Bronchial epithelial cell (primary cell): ENCODE data around the gene NR3C1. TPM values are rescaled to one million over a fixed set of nuclear protein-coding genes. Genes with fewer than 3 reads are reported as not detected.

Experiments
- DNase-seq: peaks from one replicate; pipeline ENCODE4 v3.0.0-alpha.2; 2010; ENCODE audit warnings: low read depth
- FAIRE-seq: peaks from 2 replicates; lab custom pipeline; 2011; peaks lifted over from hg19 to GRCh38; lab: Jason Lieb, UNC
- H3K27me3 ChIP-seq: 2 replicates; pipeline ENCODE4 v1.5.1; 2011; ENCODE audit warnings: low read length; ENCODE audit not compliant: control insufficient read depth, insufficient read depth
- H3K36me3 ChIP-seq: 2 replicates; pipeline ENCODE4 v1.5.1; 2011; ENCODE audit warnings: low read length; ENCODE audit not compliant: control insufficient read depth, insufficient read depth
- H3K4me3 ChIP-seq: 2 replicates; pipeline ENCODE4 v1.5.1; 2011; ENCODE audit warnings: mild to moderate bottlenecking, low read depth, low read length, control low read depth
- total RNA-seq: library from RNA; depleted of rRNA; stranded (reverse); fragments of >200 nt; gene quantifications from 2 replicates; pipeline ENCODE4 v1.2.1, GENCODE V29; 2014
- TF ChIP-seq, protein P1 (sequence below): IDR thresholded peaks from 2 replicates; pipeline ENCODE4 v1.5.1; 2011; ENCODE audit warnings: mild to moderate bottlenecking, moderate library complexity, low read length, control low read depth, inconsistent platforms; ENCODE audit not compliant: insufficient read depth, severe bottlenecking

The NR3C1 gene
- total RNA-seq, 1 donor from 2014 or later: 41.9 TPM

DNA sequence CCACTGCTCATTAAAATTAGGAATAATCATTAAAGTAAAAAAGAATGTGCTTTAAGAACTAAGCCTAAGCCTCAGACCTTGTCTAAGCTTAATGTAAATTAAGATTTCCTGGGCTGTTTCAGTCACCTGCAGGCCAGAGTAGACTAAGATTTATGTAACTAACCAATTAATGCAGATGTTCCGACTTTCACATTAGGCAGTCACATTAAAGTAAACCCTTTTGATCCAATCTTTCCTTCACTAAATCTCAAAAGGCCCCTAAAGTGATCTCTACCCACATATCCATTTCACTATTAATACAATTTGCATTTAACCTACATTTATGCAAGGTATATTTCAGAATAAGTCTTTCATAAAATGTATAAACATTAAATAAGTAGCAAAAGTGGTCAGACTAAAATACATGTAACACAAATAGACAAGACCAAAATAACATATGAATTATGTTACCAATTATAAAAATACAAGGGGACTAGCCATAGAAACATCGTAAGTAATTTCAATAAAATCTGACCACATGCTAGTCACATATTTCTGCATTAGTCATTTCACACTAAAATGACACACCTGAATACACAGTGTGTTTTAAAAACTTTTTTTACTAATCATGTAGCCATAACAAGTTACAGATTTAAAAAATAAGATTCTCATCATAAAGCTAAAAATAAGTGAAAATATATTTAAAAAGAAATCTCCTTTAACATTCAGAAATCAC, 7.7 kb downstream of the NR3C1 start:
- FAIRE-seq (no peak), DNase-seq (peak; percentile 79)
- TF ChIP-seq, protein P1, sequence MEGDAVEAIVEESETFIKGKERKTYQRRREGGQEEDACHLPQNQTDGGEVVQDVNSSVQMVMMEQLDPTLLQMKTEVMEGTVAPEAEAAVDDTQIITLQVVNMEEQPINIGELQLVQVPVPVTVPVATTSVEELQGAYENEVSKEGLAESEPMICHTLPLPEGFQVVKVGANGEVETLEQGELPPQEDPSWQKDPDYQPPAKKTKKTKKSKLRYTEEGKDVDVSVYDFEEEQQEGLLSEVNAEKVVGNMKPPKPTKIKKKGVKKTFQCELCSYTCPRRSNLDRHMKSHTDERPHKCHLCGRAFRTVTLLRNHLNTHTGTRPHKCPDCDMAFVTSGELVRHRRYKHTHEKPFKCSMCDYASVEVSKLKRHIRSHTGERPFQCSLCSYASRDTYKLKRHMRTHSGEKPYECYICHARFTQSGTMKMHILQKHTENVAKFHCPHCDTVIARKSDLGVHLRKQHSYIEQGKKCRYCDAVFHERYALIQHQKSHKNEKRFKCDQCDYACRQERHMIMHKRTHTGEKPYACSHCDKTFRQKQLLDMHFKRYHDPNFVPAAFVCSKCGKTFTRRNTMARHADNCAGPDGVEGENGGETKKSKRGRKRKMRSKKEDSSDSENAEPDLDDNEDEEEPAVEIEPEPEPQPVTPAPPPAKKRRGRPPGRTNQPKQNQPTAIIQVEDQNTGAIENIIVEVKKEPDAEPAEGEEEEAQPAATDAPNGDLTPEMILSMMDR: no peak
- peak overlapping the region; percentile 14 for H3K4me3 ChIP-seq
- H3K36me3 ChIP-seq: no peaks in the 10 kb centered on the region
- no peaks in the 10 kb centered on the region for H3K27me3 ChIP-seq

DNA sequence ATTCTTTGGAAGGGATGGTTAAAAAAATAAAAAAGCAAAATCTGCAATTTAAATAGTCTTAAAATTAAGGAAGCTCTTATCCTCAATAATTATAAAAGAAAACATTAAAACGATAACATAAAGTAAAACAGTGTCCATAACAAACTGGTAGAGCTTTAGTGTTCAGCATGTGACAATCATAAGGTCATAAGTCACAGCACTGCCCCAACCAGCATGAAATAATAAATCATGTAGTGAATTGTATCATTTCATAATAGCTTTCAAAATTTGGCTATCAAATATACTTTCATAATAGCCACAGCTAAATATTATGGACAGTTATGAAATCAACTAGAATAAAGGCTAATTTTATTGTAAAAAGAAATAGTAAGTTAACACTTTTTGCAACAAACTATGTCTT, 10.0 kb downstream of the NR3C1 start:
- Histone ChIP-seq H3K4me3 (no peak overlapping the region), H3K36me3 (no peaks in the 10 kb centered on the region), H3K27me3 (no peaks in the 10 kb centered on the region)
- DNase-seq (no peak), FAIRE-seq (no peak)
- TF ChIP-seq, protein P1: no peak

DNA sequence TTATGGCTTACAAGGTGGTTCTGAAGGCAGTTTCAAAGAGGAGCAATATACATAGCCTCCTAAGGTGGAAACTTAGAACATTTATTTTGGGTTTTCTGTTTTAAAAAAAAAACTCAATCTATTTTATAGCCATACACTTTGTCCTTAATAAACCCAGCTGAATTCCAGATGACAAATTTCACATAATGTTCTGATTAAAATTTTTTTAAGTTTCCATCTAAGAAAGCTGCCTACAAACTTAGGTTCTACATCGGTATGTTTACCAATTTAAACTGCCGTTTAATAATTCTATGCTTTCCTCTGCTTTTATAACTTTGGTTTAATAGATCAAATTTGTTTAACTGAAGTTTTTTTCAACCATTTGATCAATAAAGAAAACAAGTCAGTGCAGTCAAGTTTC, 12.5 kb downstream of the NR3C1 start:
- FAIRE-seq: no peak

DNA sequence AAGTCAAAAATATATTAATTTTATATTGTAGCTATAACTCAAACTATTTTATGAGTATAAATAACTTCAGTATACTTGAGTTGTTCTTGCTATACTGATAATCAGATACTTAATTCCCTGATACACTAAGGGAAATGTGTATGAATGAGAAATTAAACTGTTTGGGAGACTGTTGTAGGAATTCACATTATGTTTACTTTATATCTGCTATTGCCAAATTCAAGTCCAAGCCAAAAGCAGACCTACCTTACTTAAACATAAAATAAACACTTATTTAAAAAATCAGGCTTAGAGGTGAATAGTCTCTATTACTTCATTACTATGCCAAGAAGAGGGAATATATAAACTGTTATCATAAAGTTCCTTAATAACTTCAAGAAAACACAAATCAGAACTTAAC, 13.2 kb downstream of the NR3C1 start:
- TF ChIP-seq, protein P1: no peak
- DNase-seq: no peak
- H3K27me3 ChIP-seq: no peaks in the 10 kb centered on the region
- no peak overlapping the region for H3K4me3 ChIP-seq
- FAIRE-seq: no peak
- H3K36me3 ChIP-seq: no peaks in the 10 kb centered on the region

More for the DNA sequence above, 12.5 kb downstream of the NR3C1 start:
- H3K4me3 ChIP-seq: no peak overlapping the region
- no peaks in the 10 kb centered on the region for H3K27me3 ChIP-seq
- TF ChIP-seq, protein P1: no peak
- H3K36me3 ChIP-seq: no peaks in the 10 kb centered on the region
- no peak for DNase-seq

DNA sequence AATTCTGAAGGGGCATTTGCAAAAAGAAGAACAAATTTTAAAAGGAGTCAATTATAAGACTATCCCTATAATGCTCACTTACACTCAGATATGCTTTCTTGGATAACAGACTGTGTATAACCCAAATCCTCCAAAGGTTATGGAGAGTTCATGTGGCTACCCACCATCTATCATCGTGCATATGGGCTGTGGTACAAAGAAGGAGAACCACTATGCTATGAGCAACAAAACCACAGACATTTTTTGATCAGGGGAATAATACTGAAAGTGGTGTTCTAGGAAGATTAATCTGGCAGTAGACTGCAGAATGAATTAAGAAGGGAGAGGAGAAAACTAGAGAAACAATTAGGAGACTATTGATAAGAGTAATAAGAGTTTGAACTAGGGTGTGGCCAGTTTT, 16.8 kb downstream of the NR3C1 start:
- TF ChIP-seq, protein P1: no peak
- no peaks in the 10 kb centered on the region for H3K27me3 ChIP-seq
- DNase-seq: no peak
- no peak for FAIRE-seq
- peaks cover 2% of the 10 kb centered on the region for H3K36me3 ChIP-seq
- H3K4me3 ChIP-seq: no peak overlapping the region
